Endothelial cell of umbilical vein (primary cell): Measurements from ENCODE around the gene CYP2C19.

Experiments
- GATA2 ChIP-seq: IDR thresholded peaks from 2 replicates; pipeline ENCODE4 v1.7.0; 2011; ENCODE audit warnings: low read depth, mild to moderate bottlenecking, moderate library complexity, mixed read lengths, low read length; ENCODE audit not compliant: insufficient read length, insufficient read depth
- POLR2A ChIP-seq: IDR thresholded peaks from 2 replicates; pipeline ENCODE4 v1.6.1; 2012; ENCODE audit warnings: low read depth, mild to moderate bottlenecking, control low read depth, low read length
- POLR2AphosphoS5 ChIP-seq: IDR thresholded peaks from 2 replicates; pipeline ENCODE4 v1.6.1; 2012; ENCODE audit warnings: low read depth, mild to moderate bottlenecking, control low read depth, low read length, moderate library complexity; ENCODE audit not compliant: insufficient read depth
- TF ChIP-seq, protein P1 (sequence below), 2 donors: IDR thresholded peaks; 1 replicate in 1 of 2; 2 replicates in 1 of 2; pipeline ENCODE4 v1.5.1; 2011; ENCODE audit warnings: low read length in 2 of 2, mild to moderate bottlenecking in 2 of 2, moderate library complexity in 2 of 2, control low read depth in 1 of 2, inconsistent platforms in 1 of 2, low read depth in 1 of 2; ENCODE audit not compliant: insufficient read depth in 1 of 2; ENCODE audit errors: extremely low read depth in 1 of 2

DNA sequence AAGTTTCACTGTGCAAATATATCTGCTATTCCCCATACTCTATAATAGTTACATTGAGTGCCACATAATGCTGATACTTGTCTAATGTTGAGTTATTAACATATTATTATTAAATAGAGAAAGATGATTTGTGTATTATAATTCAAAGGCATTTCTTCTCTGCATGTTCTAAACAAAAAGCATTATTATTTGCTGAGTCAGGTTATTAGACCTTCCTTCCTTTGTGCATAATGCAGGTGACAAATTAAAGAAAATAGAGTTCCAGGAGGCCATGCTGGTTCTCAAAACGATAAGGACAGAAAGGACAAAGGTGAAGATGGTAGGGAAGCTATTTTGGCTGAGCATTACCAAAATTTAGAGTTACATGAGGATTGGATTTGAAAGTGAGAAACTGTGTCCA, 90.6 kb downstream of the CYP2C19 start:
- TF ChIP-seq, protein P1, sequence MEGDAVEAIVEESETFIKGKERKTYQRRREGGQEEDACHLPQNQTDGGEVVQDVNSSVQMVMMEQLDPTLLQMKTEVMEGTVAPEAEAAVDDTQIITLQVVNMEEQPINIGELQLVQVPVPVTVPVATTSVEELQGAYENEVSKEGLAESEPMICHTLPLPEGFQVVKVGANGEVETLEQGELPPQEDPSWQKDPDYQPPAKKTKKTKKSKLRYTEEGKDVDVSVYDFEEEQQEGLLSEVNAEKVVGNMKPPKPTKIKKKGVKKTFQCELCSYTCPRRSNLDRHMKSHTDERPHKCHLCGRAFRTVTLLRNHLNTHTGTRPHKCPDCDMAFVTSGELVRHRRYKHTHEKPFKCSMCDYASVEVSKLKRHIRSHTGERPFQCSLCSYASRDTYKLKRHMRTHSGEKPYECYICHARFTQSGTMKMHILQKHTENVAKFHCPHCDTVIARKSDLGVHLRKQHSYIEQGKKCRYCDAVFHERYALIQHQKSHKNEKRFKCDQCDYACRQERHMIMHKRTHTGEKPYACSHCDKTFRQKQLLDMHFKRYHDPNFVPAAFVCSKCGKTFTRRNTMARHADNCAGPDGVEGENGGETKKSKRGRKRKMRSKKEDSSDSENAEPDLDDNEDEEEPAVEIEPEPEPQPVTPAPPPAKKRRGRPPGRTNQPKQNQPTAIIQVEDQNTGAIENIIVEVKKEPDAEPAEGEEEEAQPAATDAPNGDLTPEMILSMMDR (IDR thresholded peaks at IDR 0.05; ENCODE audit: extremely low read depth in 1 of 2, insufficient read depth in 1 of 2, low read depth in 1 of 2, low read length in 2 of 2), result no peak
- TF ChIP-seq GATA2, result no peak
- no peak for TF ChIP-seq POLR2A
- no peak for TF ChIP-seq POLR2AphosphoS5
